ENCODE measurements around the gene VARS2. TPM values are rescaled to one million over a fixed set of nuclear protein-coding genes. Genes with fewer than 3 reads are reported as not detected.

The VARS2 gene
- total RNA-seq, 1 donor from 2014 or later, result 5.7 TPM

DNA sequence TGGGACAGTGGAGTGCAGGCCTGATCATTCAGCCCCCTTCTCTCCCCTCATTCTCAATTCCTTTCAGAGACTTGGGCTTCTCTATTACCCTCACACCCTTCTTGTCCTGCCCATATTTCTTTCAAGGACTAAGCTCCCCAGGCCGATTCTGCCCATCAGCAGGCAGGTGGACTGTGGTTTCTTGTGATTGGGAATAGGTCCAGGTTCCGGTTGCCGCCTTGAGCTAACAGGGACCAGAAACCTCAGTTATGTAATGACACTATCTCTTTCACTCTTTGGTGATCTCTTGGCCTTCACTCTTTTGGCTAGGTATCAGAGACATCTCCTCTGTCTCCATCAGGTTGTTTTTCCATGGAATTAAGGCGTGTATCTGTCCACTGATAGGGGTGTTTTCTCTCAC is 33.2 kb downstream of the VARS2 start:
- H3K9me3 ChIP-seq, result no peaks in the 10 kb centered on the region
- DNase-seq (ENCODE audit: low spot score in 2 of 2), result no peak
- H3K27me3 ChIP-seq, result no peaks in the 10 kb centered on the region
- H3K4me3 ChIP-seq, result no peak overlapping the region
- intact Hi-C loops (cut with DNase I), result no loop called here
- H3K36me3 ChIP-seq, result no peaks in the 10 kb centered on the region
- no peak overlapping the region for H3K27ac ChIP-seq
- no peaks in the 10 kb centered on the region for H3K4me1 ChIP-seq
- TF ChIP-seq, protein P1, sequence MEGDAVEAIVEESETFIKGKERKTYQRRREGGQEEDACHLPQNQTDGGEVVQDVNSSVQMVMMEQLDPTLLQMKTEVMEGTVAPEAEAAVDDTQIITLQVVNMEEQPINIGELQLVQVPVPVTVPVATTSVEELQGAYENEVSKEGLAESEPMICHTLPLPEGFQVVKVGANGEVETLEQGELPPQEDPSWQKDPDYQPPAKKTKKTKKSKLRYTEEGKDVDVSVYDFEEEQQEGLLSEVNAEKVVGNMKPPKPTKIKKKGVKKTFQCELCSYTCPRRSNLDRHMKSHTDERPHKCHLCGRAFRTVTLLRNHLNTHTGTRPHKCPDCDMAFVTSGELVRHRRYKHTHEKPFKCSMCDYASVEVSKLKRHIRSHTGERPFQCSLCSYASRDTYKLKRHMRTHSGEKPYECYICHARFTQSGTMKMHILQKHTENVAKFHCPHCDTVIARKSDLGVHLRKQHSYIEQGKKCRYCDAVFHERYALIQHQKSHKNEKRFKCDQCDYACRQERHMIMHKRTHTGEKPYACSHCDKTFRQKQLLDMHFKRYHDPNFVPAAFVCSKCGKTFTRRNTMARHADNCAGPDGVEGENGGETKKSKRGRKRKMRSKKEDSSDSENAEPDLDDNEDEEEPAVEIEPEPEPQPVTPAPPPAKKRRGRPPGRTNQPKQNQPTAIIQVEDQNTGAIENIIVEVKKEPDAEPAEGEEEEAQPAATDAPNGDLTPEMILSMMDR (IDR thresholded peaks at IDR 0.05), result no peak

- Histone ChIP-seq H3K36me3 (no peaks in the 10 kb centered on the region), H3K9me3 (no peaks in the 10 kb centered on the region), H3K27ac (no peak overlapping the region), H3K4me3 (no peak overlapping the region), H3K4me1 (no peaks in the 10 kb centered on the region), H3K27me3 (no peaks in the 10 kb centered on the region)
- intact Hi-C loops (cut with DNase I), result no loop called here
- no peak for DNase-seq (ENCODE audit: low spot score in 2 of 2)
- TF ChIP-seq, protein P1 (IDR thresholded peaks at IDR 0.05), result no peak
Observed at GRCh38 chr6:30948811-30949210, 34.8 kb downstream of the VARS2 start.

DNA sequence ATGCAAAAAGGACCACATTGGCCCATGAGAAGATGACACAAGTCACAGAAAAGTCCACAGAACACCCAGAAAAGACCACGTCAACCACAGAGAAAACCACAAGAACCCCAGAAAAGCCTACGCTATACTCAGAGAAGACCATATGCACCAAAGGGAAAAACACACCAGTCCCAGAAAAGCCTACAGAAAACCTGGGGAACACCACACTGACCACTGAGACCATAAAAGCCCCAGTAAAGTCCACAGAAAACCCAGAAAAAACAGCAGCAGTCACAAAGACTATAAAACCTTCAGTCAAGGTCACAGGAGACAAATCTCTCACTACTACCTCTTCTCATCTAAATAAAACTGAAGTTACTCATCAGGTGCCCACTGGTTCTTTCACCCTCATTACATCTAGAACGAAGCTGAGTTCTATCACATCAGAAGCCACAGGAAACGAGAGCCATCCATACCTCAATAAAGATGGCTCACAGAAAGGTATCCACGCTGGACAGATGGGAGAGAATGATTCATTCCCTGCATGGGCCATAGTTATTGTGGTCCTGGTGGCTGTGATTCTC is 38.0 kb downstream of the VARS2 start:
- peaks cover 0 to 3% of the 10 kb centered on the region in 2 donors for H3K4me1 ChIP-seq
- no peak overlapping the region for H3K4me3 ChIP-seq
- intact Hi-C loops (cut with DNase I), result no loop called here
- no peak overlapping the region for H3K27ac ChIP-seq
- no peak for DNase-seq (ENCODE audit: low spot score in 2 of 2)
- no peaks in the 10 kb centered on the region for H3K36me3 ChIP-seq
- no peaks in the 10 kb centered on the region for H3K27me3 ChIP-seq
- no peaks in the 10 kb centered on the region for H3K9me3 ChIP-seq
- TF ChIP-seq, protein P1 (IDR thresholded peaks at IDR 0.05), result no peak

DNA sequence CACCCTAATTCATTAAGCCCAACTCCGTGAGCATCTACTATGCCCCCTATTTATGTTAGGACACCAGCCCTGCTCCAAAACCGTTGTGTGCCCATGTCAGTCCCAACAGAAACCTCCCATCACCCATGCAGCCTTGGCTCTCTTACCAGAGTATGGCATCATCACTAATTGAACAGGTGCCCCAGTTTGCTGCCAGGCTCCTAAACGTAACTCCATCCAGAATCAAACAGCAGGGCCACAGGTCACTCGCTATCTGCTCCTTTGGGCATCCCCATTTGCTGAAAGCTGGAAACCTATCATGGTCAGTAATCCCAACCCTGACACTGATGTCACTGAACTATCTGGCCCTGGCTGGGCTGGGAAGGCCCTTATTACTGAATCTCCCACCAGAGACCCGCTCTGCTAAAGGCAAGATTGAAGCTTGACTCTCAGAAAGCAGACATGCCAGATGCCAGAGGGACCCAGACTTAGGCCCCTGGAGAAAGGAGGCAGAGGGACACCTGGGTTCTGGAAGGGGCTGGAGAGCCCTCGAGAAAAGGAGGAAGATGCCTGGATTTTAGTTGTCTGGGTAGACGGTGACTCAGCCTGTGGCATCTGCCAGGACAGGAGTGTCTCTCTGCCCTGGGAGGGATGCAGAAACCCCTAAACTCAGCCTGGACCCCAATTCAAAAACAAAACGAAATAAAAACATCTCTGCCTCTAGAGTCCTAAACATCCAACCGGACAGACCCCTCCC is 40.8 kb downstream of the VARS2 start:
- Histone ChIP-seq H3K36me3 (no peaks in the 10 kb centered on the region), H3K4me1 (peaks cover 0 to 3% of the 10 kb centered on the region in 2 donors), H3K27ac (no peak overlapping the region), H3K9me3 (no peaks in the 10 kb centered on the region), H3K4me3 (peak overlapping the region in 1 of 2 donors; percentile 57), H3K27me3 (no peaks in the 10 kb centered on the region)
- intact Hi-C loops (cut with DNase I), result no loop called here
- DNase-seq (ENCODE audit: low spot score in 2 of 2), result no peak
- TF ChIP-seq, protein P1 (IDR thresholded peaks at IDR 0.05), result no peak

DNA sequence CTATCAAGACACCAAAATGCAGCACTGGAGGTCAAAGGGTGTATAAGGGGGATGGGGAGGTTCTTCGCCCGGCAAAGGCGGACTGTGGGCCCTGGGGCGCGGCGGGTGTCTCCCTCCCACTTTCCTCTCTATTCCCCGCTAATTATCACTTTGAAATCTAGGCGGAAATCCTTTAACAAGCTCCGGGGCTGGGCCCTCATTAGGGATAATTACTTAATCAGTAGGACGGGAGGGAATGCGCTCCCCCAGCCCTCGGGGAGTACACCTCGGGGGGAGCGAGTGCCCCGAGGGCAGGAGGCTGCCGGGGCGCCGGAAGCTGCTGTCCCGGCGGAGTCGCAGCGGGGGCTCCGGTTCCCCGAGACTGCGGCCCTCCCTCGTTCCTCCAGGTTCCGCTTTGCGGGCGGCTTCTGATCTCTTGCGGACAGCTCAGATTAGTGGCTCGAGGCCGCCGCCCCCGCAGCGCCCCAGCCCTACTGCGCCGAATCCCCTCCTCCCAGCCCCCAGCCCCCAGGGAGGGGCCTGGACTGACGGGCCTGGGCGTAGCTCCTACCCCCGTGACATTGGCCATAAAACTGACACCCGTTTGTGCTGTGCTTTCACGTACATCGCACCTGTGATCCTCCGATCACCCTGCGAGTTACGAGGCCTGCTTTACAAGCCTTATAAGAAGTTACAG is 41.5 kb downstream of the VARS2 start:
- H3K36me3 ChIP-seq, result no peaks in the 10 kb centered on the region
- H3K4me3 ChIP-seq, result peak overlapping the region; percentile 46 to 57
- TF ChIP-seq, protein P1 (IDR thresholded peaks at IDR 0.05), result no peak
- H3K9me3 ChIP-seq, result no peaks in the 10 kb centered on the region
- peaks cover 0 to 3% of the 10 kb centered on the region in 2 donors for H3K4me1 ChIP-seq
- peak in 1 of 2 donors; percentile 69 for DNase-seq (ENCODE audit: low spot score in 2 of 2)
- no peak overlapping the region for H3K27ac ChIP-seq
- H3K27me3 ChIP-seq, result no peaks in the 10 kb centered on the region
- intact Hi-C loops (cut with DNase I), result no loop called here

Data from ascending aorta (tissue), 2 donors.